ENCODE data around the gene SUCLG2.

SUCLG2 gene

GRCh38 chr3:67458896-67459530 is 195.4 kb downstream of the SUCLG2 start:
- H2BK15ac ChIP-seq (replicated peaks; ENCODE audit: low read depth), result no peak overlapping the region
- WGBS (ENCODE audit: extremely low coverage, insufficient coverage, low lambda C conversion rate), result no CpG with 5 or more reads among the region's 4 CpGs
- no peak overlapping the region for H2AK5ac ChIP-seq (ENCODE audit: low read length)
- no peaks in the 10 kb centered on the region for H3K27me3 ChIP-seq (ENCODE audit: insufficient read depth, low read length, poor library complexity)
- H4K8ac ChIP-seq (ENCODE audit: low read depth, low read length), result no peak overlapping the region
- no peak overlapping the region for H3K18ac ChIP-seq (ENCODE audit: low read length)
- no peaks in the 10 kb centered on the region for H3K79me1 ChIP-seq (ENCODE audit: low read length)
- H3K4me1 ChIP-seq (ENCODE audit: control insufficient read depth, low read depth, low read length), result no peaks in the 10 kb centered on the region
- H3K27ac ChIP-seq (ENCODE audit: low read depth, low read length), result no peak overlapping the region
- H3K9ac ChIP-seq (ENCODE audit: low read length), result no peak overlapping the region
- no peak for DNase-seq
- H2BK120ac ChIP-seq (ENCODE audit: low read depth, low read length), result no peak overlapping the region
- no peaks in the 10 kb centered on the region for H3K36me3 ChIP-seq (ENCODE audit: control insufficient read depth, insufficient read depth, low read length)
- no peak overlapping the region for H3K4me2 ChIP-seq (ENCODE audit: low read length)
- no peak overlapping the region for H3K4me3 ChIP-seq (ENCODE audit: low read length)
- no peak overlapping the region for H3K56ac ChIP-seq (ENCODE audit: low read length)
- no peak overlapping the region for H2BK5ac ChIP-seq (ENCODE audit: low read length)
- H3K4ac ChIP-seq (ENCODE audit: low read depth, low read length), result no peak overlapping the region
- no peak overlapping the region for H4K5ac ChIP-seq (ENCODE audit: low read length)
- H3K23ac ChIP-seq (ENCODE audit: low read length), result no peak overlapping the region
- H3K79me2 ChIP-seq (ENCODE audit: control insufficient read depth, insufficient read depth, low read length), result no peaks in the 10 kb centered on the region

- no peaks in the 10 kb centered on the region for H3K36me3 ChIP-seq (ENCODE audit: control insufficient read depth, insufficient read depth, low read length)
- H4K5ac ChIP-seq (ENCODE audit: low read length), result no peak overlapping the region
- no peak overlapping the region for H3K18ac ChIP-seq (ENCODE audit: low read length)
- no peak overlapping the region for H2BK15ac ChIP-seq (replicated peaks; ENCODE audit: low read depth)
- no peak overlapping the region for H3K9ac ChIP-seq (ENCODE audit: low read length)
- no peak overlapping the region for H3K4me3 ChIP-seq (ENCODE audit: low read length)
- H3K4me1 ChIP-seq (ENCODE audit: control insufficient read depth, low read depth, low read length), result no peaks in the 10 kb centered on the region
- no peaks in the 10 kb centered on the region for H3K27me3 ChIP-seq (ENCODE audit: insufficient read depth, low read length, poor library complexity)
- no peak for DNase-seq
- no peak overlapping the region for H2BK5ac ChIP-seq (ENCODE audit: low read length)
- no peak overlapping the region for H4K8ac ChIP-seq (ENCODE audit: low read depth, low read length)
- no peak overlapping the region for H3K23ac ChIP-seq (ENCODE audit: low read length)
- no peak overlapping the region for H3K27ac ChIP-seq (ENCODE audit: low read depth, low read length)
- no peaks in the 10 kb centered on the region for H3K79me2 ChIP-seq (ENCODE audit: control insufficient read depth, insufficient read depth, low read length)
- no peaks in the 10 kb centered on the region for H3K79me1 ChIP-seq (ENCODE audit: low read length)
- H3K56ac ChIP-seq (ENCODE audit: low read length), result no peak overlapping the region
- no peak overlapping the region for H3K4me2 ChIP-seq (ENCODE audit: low read length)
- no peak overlapping the region for H3K4ac ChIP-seq (ENCODE audit: low read depth, low read length)
- H2AK5ac ChIP-seq (ENCODE audit: low read length), result no peak overlapping the region
- H2BK120ac ChIP-seq (ENCODE audit: low read depth, low read length), result no peak overlapping the region
- no CpG with 5 or more reads among the region's 5 CpGs for WGBS (ENCODE audit: extremely low coverage, insufficient coverage, low lambda C conversion rate)
These were observed 196.0 kb downstream of the SUCLG2 start for GRCh38 chr3:67458408-67458807.

GRCh38 chr3:67453628-67454027 is 200.8 kb downstream of the SUCLG2 start:
- WGBS (ENCODE audit: extremely low coverage, insufficient coverage, low lambda C conversion rate), result no CpG with 5 or more reads among the region's 3 CpGs
- Histone ChIP-seq H3K23ac (ENCODE audit: low read length) (no peak overlapping the region), H3K4ac (ENCODE audit: low read depth, low read length) (no peak overlapping the region), H4K5ac (ENCODE audit: low read length) (no peak overlapping the region), H3K9ac (ENCODE audit: low read length) (no peak overlapping the region), H3K4me3 (ENCODE audit: low read length) (no peak overlapping the region), H3K27ac (ENCODE audit: low read depth, low read length) (no peak overlapping the region), H3K18ac (ENCODE audit: low read length) (no peak overlapping the region), H2BK5ac (ENCODE audit: low read length) (no peak overlapping the region), H3K36me3 (ENCODE audit: control insufficient read depth, insufficient read depth, low read length) (no peaks in the 10 kb centered on the region), H3K4me1 (ENCODE audit: control insufficient read depth, low read depth, low read length) (no peaks in the 10 kb centered on the region), H3K4me2 (ENCODE audit: low read length) (no peak overlapping the region), H3K27me3 (ENCODE audit: insufficient read depth, low read length, poor library complexity) (no peaks in the 10 kb centered on the region), H2BK15ac (replicated peaks; ENCODE audit: low read depth) (no peak overlapping the region), H3K56ac (ENCODE audit: low read length) (no peak overlapping the region), H3K79me1 (ENCODE audit: low read length) (no peaks in the 10 kb centered on the region), H2BK120ac (ENCODE audit: low read depth, low read length) (no peak overlapping the region), H4K8ac (ENCODE audit: low read depth, low read length) (no peak overlapping the region), H3K79me2 (ENCODE audit: control insufficient read depth, insufficient read depth, low read length) (no peaks in the 10 kb centered on the region), H2AK5ac (ENCODE audit: low read length) (no peak overlapping the region)
- no peak for DNase-seq

- no peaks in the 10 kb centered on the region for H3K79me1 ChIP-seq (ENCODE audit: low read length)
- no peak for DNase-seq
- H3K23ac ChIP-seq (ENCODE audit: low read length), result no peak overlapping the region
- H4K5ac ChIP-seq (ENCODE audit: low read length), result no peak overlapping the region
- no peak overlapping the region for H3K9ac ChIP-seq (ENCODE audit: low read length)
- no peak overlapping the region for H2AK5ac ChIP-seq (ENCODE audit: low read length)
- no peak overlapping the region for H3K27ac ChIP-seq (ENCODE audit: low read depth, low read length)
- no peaks in the 10 kb centered on the region for H3K4me1 ChIP-seq (ENCODE audit: control insufficient read depth, low read depth, low read length)
- H3K4me3 ChIP-seq (ENCODE audit: low read length), result no peak overlapping the region
- H4K8ac ChIP-seq (ENCODE audit: low read depth, low read length), result no peak overlapping the region
- H3K4ac ChIP-seq (ENCODE audit: low read depth, low read length), result no peak overlapping the region
- no peak overlapping the region for H2BK15ac ChIP-seq (replicated peaks; ENCODE audit: low read depth)
- no peaks in the 10 kb centered on the region for H3K79me2 ChIP-seq (ENCODE audit: control insufficient read depth, insufficient read depth, low read length)
- no peak overlapping the region for H2BK5ac ChIP-seq (ENCODE audit: low read length)
- no peaks in the 10 kb centered on the region for H3K36me3 ChIP-seq (ENCODE audit: control insufficient read depth, insufficient read depth, low read length)
- no peak overlapping the region for H2BK120ac ChIP-seq (ENCODE audit: low read depth, low read length)
- WGBS (ENCODE audit: extremely low coverage, insufficient coverage, low lambda C conversion rate), result no CpG with 5 or more reads among the region's 4 CpGs
- no peak overlapping the region for H3K4me2 ChIP-seq (ENCODE audit: low read length)
- no peaks in the 10 kb centered on the region for H3K27me3 ChIP-seq (ENCODE audit: insufficient read depth, low read length, poor library complexity)
- H3K18ac ChIP-seq (ENCODE audit: low read length), result no peak overlapping the region
- no peak overlapping the region for H3K56ac ChIP-seq (ENCODE audit: low read length)
These were observed 204.3 kb downstream of the SUCLG2 start for GRCh38 chr3:67450153-67450552.

GRCh38 chr3:67447393-67447792 is 207.0 kb downstream of the SUCLG2 start:
- H3K79me2 ChIP-seq (ENCODE audit: control insufficient read depth, insufficient read depth, low read length), result no peaks in the 10 kb centered on the region
- WGBS (ENCODE audit: extremely low coverage, insufficient coverage, low lambda C conversion rate), result no CpG with 5 or more reads among the region's 1 CpG
- H3K23ac ChIP-seq (ENCODE audit: low read length), result no peak overlapping the region

GRCh38 chr3:67437789-67438188 is 216.6 kb downstream of the SUCLG2 start:
- Histone ChIP-seq H3K79me2 (ENCODE audit: control insufficient read depth, insufficient read depth, low read length) (no peaks in the 10 kb centered on the region), H3K27me3 (ENCODE audit: insufficient read depth, low read length, poor library complexity) (no peaks in the 10 kb centered on the region), H2AK5ac (ENCODE audit: low read length) (no peak overlapping the region), H3K4ac (ENCODE audit: low read depth, low read length) (no peak overlapping the region), H3K18ac (ENCODE audit: low read length) (no peak overlapping the region), H3K27ac (ENCODE audit: low read depth, low read length) (no peak overlapping the region), H2BK5ac (ENCODE audit: low read length) (no peak overlapping the region), H3K4me3 (ENCODE audit: low read length) (no peak overlapping the region), H3K56ac (ENCODE audit: low read length) (no peak overlapping the region), H3K9ac (ENCODE audit: low read length) (no peak overlapping the region), H3K23ac (ENCODE audit: low read length) (no peak overlapping the region), H2BK120ac (ENCODE audit: low read depth, low read length) (no peak overlapping the region), H3K79me1 (ENCODE audit: low read length) (no peaks in the 10 kb centered on the region), H3K4me2 (ENCODE audit: low read length) (no peak overlapping the region), H2BK15ac (replicated peaks; ENCODE audit: low read depth) (no peak overlapping the region), H3K4me1 (ENCODE audit: control insufficient read depth, low read depth, low read length) (no peaks in the 10 kb centered on the region), H4K5ac (ENCODE audit: low read length) (no peak overlapping the region), H4K8ac (ENCODE audit: low read depth, low read length) (no peak overlapping the region), H3K36me3 (ENCODE audit: control insufficient read depth, insufficient read depth, low read length) (no peaks in the 10 kb centered on the region)
- no peak for DNase-seq
- WGBS (ENCODE audit: extremely low coverage, insufficient coverage, low lambda C conversion rate), result no CpG with 5 or more reads among the region's 5 CpGs

More at GRCh38 chr3:67447393-67447792, 207.0 kb downstream of the SUCLG2 start:
- no peak overlapping the region for H3K18ac ChIP-seq (ENCODE audit: low read length)
- no peak overlapping the region for H2BK5ac ChIP-seq (ENCODE audit: low read length)
- H4K5ac ChIP-seq (ENCODE audit: low read length), result no peak overlapping the region
- no peak overlapping the region for H3K56ac ChIP-seq (ENCODE audit: low read length)
- DNase-seq, result no peak
- no peak overlapping the region for H3K27ac ChIP-seq (ENCODE audit: low read depth, low read length)
- H3K9ac ChIP-seq (ENCODE audit: low read length), result no peak overlapping the region
- H2AK5ac ChIP-seq (ENCODE audit: low read length), result no peak overlapping the region
- H4K8ac ChIP-seq (ENCODE audit: low read depth, low read length), result no peak overlapping the region
- H3K4me1 ChIP-seq (ENCODE audit: control insufficient read depth, low read depth, low read length), result no peaks in the 10 kb centered on the region
- no peak overlapping the region for H2BK120ac ChIP-seq (ENCODE audit: low read depth, low read length)
- H3K36me3 ChIP-seq (ENCODE audit: control insufficient read depth, insufficient read depth, low read length), result no peaks in the 10 kb centered on the region
- H3K4me3 ChIP-seq (ENCODE audit: low read length), result no peak overlapping the region
- no peak overlapping the region for H2BK15ac ChIP-seq (replicated peaks; ENCODE audit: low read depth)
- H3K27me3 ChIP-seq (ENCODE audit: insufficient read depth, low read length, poor library complexity), result no peaks in the 10 kb centered on the region
- H3K79me1 ChIP-seq (ENCODE audit: low read length), result no peaks in the 10 kb centered on the region
- no peak overlapping the region for H3K4me2 ChIP-seq (ENCODE audit: low read length)
- H3K4ac ChIP-seq (ENCODE audit: low read depth, low read length), result no peak overlapping the region
